NCI-H2227 (cell line): Measurements from ENCODE around the gene PHLDB1.
"Not testable (repeated sequence)": the region's sequence is repeated elsewhere in the genome, so short reads cannot be mapped to it uniquely, and the experiment has no call there.

ENCODE experiments used
- DNase-seq: peaks from one replicate; lab custom pipeline; 2025; ENCODE audit not compliant: unreplicated experiment; lab: John Stamatoyannopoulos, UW

The PHLDB1 gene

DNA sequence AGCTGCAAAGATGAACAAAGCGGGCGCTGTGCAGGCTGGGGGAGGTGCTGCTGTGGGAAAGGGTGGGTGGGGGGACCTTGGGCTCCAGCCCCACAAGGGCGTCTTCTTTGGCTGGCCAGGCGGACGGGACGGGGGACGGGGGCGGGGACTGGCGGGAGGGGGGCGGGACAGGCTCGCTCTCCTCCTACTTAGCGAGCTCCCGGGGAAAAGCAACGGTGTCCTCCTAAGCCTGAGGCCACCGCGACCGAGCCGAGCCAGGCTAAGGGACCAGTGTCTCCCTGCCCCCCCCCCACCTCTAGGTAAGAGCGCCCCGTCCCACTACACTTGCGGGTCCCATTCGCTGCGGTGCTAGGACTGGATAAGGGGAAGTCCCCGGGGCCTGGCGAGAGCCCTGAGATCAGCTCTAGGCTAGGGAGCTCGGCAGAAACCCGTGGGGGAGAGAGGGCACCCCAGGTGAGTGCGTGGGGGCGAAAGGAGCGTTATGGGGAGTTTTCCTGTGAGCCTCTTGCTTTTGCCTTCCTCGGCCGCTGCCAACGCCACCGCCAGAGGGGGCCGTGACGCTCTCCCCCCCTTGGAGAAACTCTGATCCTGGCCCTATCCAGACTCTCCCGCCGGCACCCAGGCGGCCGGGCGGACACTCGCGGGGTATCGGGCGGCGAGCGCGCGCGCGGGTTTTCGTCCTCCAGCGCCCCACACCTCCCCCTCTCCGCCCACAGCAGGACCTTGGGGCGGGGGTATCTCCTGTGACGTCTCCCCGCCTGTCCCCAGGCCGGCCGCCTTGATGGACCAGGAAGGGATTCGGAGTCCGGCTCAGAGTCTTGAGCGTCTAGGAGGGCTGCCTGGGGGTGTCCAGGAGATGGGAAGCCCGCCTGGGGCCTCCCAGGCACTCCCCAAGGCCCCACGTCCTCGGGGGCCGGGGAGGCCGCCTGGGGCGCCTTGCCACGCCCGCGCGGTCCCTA, at the start of gene PHLDB1:
TSS of gene PHLDB1 (plus strand) at position 215 of the 959 bp plus-strand sequence. CDS start 6,222 bp downstream, outside the sequence.
- DNase-seq, result peak; percentile 35

DNA sequence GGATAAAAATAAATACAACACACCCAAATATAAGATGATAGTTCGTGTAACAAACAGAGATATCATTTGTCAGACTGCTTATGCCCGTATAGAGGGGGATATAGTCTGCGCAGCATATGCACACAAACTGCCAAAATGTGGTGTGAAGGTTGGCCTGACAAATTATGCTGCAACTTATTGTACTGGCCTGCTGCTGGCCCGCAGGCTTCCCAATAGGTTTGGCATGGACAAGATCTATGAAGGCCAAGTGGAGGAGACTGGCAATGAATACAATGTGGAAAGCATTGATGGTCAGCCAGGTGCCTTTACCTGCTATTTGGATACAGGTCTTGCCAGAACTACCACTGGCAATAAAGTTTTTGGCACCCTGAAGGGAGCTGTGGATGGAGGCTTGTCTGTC, 46.6 kb upstream of the PHLDB1 start:
- no peak for DNase-seq

DNA sequence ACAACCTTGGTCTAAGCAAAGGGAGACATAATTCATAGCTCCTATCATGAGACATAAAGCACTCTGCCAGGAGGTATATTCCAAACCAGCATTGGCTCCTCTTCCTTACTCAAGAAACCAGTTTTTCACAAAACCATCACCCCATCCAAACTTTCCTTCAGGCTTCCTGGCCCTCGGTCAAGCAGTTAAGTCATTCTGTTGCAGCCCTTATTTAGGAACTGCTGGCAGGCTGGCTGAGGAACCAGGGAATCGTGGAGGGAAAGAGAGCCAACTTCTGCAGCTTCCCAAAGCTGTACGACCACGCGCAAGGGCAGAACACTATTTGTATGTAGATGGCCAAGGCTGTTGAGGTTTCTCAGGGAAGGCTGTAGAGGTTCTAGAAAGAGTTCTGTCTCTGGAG, 42.4 kb upstream of the PHLDB1 start:
- DNase-seq, result no peak

DNA sequence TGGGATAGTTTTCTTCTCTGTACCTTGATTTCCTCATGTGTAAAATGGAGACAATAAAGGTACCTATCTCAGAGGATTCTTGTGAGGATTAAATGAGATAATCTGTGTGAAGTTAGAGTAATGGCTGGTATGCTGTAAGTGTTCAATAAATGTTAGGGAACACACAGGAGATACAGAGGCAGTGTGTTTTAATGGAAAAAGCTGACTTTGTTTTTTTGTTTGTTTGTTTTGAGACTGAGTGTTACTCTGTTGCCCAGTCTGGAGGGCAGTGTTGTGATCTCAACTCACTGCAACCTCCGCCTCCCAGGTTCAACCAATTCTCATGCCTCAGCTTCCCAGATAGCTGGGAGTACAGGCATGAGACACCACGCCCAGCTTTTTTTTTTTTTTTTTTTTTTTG, 37.7 kb upstream of the PHLDB1 start:
- DNase-seq, result no peak

DNA sequence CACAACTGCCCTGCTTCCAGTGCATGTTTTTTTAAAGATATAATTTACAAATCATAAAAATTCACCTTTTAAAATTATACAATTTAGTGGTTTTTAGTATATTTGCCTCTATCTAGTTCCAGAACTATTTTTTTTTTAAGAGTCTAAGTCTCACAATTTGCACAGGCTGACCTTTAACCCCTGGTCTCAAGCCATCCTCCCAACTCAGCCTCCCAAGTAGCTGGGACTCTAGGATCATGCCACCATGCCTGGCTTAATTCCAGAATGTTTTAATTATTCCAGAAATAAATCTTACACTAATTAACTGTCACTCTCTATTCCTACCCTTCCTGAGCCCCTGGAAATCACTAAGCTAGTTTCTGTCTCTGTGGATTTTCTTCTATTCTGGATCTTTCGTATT, 36.6 kb upstream of the PHLDB1 start:
- DNase-seq, result no peak

DNA sequence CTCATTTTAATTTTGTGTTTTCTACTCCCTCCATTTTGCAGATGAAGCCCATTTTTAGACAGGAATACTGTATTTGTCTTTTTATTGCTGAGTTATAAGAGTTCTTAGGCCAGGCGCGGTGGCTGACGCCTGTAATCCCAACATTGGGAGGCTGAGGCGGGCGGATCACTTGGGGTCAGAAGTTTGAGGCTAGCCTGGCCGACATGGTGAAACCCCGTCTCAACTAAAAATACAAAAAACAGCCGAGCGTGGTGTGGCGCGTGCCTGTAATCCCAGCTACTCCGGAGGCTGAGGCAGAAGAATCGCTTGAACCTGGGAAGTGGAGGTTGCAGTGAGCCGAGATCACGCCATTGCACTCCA, 35.7 kb upstream of the PHLDB1 start:
- not testable (repeated sequence) for DNase-seq

DNA sequence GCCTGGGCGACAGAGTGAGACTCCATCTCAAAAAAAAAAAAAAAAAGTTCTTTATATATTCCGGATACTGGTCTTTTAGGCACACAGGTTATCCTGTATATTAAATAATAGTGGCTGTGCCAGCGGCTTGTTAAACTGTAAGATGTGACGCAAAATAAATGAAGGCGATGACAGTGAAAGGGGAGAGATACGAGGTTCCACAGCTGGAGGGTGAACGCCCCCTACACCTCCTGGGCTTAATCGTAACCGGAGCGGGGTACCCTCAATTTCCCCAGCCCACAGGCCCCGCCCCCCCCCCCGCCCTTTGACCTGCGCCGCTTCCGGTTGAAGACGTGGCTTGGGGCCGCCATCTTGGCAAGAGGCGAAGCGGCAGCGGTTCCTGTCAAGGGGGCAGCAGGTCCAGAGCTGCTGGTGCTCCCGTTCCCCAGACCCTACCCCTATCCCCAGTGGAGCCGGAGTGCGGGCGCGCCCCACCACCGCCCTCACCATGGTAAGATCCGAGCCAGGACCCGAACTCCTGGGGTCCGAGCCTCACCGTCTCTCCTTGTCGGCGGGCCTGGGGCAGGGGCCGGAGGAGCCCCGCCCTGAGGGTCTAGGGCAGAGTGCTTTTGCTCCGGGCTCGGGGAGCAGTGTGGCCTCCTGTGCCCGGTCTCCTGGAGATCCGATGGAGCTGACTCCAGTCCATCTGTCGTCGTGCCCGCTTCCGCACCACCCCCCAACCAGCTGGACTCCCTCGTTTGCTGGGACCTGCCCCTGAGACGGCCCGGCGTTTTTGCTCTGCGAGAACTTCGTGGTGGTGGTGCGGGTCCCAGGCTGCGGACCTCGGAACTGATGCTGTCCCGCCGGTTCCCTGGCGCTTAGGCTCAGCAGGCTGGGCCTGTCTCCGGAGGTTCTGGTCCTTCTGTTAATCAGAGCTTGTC, 35.1 kb upstream of the PHLDB1 start, which contains the start of gene ARCN1:
TSS of gene ARCN1 (plus strand) at position 349 of the 920 bp plus-strand sequence. CDS start at position 488, 139 bp downstream.
- peak; percentile 68 for DNase-seq

DNA sequence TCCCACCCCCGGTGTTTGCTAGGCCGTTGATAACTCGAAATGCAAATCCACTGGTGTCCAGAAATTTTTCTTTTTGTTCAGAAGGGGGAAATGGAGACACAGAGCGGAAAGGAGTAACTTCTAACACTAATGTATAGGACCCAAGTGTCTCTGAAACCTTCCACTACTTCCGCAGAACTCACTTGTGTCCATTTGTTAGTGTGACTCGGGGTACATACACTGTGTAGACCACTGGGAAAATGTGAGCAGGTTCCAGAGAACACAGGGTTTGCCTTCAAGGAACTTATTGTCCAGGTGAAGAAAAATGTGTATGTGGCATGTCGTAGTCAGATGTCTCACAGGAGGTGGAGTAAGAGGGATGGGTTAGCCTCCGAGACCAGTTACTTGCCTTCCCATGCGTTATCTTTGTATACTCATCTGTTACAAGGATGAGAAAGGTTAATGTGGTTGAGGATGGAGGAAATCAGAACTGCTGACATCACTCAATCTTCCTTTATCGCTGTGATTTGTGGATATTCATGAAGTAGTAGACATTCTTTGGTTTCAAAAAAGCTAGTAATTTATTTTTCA, 34.3 kb upstream of the PHLDB1 start:
- DNase-seq, result peak; percentile 9

DNA sequence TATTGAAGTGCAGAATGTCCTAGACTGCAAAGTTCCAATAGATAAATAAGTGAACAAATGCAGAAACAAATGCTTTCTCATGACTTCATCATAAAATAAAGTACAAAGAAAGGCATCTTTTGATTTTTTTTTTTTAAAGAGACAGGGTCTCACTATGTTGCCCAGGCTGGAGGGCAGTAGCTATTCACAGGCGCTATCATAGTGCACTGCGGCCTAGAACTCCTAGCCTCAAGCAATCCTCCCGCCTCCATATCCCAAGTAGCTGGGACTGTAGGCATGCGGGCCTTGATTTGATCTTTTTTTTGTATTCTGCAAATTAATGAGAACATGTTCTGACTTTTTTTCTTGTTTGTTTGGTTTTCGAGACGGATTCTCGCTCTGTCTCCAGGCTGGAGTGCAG, 32.8 kb upstream of the PHLDB1 start:
- no peak for DNase-seq

DNA sequence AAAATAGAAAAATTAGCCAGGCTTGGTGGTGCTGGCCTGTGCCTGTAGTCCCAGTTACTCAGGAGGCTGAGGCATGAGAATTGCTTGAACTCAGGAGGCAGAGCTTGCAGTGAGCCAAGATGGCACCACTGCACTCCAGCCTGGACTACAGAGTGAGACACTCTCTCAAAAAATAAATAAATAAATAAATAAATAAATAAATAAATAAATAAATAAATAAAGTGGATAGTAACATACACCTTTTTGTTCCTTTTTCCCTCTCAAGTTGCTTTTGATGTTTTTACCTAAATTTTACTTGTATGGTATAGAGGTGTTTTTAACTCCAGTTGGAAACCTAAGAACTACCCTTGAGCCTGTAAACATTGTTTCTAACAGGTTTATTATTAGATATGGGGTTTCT, 29.4 kb upstream of the PHLDB1 start:
- not testable (repeated sequence) for DNase-seq

DNA sequence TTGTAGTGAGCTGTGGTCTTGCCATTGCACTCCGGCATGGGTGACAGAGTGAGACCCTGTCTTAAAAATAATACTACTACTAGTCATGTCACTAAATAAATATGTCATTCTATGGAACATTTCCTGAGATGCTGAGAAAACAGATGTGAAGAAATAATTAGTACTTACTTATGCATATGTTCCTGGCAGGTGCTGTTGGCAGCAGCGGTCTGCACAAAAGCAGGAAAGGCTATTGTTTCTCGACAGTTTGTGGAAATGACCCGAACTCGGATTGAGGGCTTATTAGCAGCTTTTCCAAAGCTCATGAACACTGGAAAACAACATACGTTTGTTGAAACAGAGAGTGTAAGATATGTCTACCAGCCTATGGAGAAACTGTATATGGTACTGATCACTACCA, 26.4 kb upstream of the PHLDB1 start:
- no peak for DNase-seq

DNA sequence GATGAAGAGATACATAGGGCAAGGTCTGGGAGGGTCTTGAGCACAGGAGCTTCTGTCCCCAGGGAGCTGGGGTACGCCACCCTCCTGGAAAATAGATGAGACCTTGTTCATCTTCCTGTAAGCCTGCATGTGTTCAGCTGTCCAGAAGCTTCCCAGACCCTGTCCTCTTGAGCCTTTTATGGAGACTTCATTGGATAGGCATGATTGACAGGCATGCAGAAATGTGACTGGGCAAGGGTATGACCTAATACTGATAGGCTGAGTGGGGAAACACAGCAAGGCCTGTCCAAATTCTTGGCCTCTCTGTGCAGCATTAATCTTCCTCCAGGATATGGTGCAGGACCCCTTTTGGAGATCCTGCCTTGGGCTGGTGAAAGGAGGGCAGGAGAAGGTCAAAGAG, 19.5 kb upstream of the PHLDB1 start:
- DNase-seq, result no peak

DNA sequence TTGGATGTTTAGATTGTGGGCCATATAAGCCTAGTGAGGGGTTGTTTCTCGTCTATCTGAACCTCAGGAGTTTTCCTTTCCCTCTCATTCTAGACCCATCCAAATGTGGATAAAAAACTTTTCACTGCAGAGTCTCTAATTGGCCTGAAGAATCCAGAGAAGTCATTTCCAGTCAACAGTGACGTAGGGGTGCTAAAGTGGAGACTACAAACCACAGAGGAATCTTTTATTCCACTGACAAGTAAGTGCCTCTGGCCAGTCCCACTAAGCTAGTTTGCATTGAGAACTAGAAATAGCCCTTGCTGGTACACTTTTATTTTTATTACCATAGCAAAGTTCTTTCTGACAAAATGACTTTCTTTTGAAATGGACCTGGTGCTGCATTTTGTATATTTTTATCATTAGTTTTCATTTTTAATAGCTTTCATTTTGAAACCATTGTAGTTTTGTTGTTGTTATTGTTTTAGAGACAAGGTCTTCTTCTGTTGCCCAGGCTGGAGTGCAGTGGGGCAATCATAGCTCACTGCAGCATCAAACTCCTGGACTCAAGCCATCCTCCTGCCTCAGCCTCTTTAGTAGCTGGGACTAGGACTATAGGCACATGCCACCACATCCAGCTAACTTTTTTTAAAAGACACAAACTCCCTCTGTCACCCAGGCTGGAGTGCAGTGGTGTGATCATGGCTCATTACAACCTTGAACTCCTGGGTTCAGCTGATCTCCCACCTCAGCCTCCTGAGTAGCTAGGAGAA, 14.6 kb upstream of the PHLDB1 start:
- DNase-seq, result no peak

DNA sequence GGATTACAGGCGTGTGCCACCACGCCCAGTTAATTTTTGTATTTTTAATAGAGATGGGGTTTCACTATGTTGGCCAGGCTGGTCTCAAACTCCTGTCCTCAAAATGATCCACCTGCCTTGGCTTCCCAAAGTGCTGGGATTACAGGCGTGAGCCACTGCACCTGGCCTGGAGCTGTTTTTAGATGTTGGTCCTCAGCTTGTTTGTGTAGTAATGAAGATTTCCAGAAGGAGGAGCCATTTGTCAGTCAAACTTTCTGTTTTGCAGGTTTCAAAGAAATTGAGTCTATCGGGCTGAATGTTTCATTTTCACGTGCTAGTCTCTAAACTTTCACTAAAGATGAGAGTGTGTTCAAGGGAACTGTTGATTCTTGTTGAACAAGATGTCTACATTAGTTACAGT, 12.4 kb upstream of the PHLDB1 start:
- DNase-seq, result peak; percentile 26

DNA sequence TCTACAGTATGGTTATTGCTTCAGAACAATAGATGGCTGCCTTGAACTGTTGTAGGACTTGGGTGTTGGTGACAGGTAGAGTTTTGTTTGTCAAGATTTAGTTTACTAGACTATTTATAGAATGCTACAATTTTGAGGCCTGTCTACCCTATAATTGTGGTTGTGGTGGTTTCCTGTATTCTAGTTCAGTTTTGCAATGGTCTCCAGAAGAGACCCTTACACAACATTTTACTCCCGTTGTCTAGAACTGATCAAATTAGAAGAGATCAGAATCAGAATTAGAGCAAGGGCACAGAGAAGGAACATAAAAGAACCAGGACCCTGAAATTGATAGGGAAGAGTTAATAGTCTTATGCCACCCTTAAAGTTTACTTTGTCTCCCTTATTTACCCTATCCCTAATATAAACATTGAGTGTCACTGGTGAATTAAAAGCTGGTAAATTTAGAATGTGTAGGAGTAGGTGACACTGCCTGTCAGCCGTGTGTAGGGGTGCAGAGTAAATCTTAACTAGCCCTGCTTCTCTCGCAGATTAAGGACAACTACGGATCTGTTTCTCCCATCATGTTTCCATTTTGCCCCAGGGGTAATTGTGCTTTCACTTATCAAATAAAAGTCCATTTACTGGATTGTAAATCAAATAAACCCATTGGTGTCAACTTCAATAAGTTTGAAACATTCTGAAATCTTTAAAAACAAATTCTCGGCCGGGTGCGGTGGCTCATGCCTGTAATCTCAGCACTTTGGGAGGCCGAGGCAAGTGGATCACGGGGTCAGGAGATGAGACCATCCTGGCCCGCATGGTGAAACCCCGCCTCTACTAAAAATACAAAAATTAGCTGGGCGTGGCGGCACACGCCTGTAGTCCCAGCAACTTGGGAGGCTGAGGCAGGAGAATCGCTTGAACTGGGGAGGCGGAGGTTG, 10.9 kb upstream of the PHLDB1 start:
- no peak for DNase-seq

DNA sequence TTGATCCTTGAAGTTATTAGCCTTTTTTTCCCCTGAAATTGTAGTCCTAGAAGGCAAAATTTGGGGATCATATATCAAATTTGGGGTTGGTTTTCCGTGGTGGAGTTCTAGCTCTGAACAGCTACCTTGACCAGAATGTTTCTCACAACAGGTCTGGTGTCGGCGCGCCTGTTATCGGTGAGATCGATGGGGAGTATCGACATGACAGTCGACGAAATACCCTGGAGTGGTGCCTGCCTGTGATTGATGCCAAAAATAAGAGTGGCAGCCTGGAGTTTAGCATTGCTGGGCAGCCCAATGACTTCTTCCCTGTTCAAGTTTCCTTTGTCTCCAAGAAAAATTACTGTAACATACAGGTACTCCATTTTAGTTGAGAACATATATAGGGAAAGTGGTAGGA, 9.9 kb upstream of the PHLDB1 start:
- no peak for DNase-seq

DNA sequence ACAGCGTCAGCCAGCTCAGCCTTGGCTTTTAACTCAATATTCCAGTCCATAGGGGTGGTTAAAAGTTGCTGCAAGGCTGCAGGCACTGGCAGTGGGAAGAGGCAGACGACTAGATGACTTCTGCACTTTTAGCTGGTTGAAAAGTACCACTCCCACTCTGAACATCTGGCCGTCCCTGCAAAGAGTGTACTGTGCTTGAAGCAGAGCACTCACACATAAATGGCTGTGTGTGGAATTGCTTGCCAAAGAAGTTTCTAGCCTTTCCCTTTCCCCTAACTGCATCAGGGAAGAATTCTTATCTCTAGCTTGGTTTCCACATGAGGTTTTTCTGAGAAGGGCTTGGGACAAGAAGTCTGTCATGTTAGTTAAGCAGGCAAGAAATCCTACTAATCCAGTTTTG, 5.1 kb upstream of the PHLDB1 start:
- DNase-seq, result no peak

DNA sequence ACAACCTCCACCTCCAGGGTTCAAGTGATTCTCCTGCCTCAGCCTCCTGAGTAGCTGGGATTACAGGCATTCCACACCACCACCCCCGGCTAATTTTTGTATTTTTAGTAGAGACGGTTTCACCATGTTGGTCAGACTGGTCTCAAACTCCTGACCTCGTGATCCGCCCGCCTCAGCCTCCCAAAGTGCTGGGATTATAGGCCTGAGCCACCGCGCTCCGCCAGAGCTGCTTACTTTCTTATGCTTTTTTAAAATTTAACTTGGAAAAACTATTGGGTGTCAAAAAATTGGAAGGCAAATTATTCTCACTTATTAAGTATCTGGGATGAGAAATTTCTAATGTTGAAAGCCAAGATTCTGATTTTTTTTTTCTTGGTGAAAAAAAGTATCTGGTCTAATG, 3.7 kb upstream of the PHLDB1 start:
- not testable (repeated sequence) for DNase-seq

DNA sequence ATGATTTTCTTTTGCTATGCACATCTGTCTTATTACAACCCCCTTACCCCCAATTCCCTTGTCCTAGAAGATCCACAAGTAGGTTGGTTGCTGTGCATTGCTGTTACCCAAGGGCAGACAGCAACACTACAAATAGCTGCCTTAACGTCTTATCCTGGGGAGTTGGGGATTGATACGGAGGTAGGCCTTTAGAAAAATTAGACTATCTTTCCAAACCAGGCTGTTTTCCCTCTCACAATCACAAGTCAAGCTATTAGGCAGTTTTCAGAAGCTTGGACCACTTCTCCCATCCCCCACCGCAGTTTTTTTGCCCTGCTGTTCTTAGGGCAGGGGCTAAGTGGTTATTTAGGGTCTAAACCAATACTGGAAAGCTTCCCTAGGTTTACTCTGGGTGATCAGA, 2.8 kb upstream of the PHLDB1 start:
- DNase-seq, result no peak
